H9 (cell line): ENCODE data around the gene LPCAT1. TPM values are rescaled to one million over a fixed set of nuclear protein-coding genes. Genes with fewer than 3 reads are reported as not detected.

ENCODE experiments used
- DNase-seq: peaks from one replicate; pipeline ENCODE4 v3.0.0-alpha.2; 2017
- H2AFZ ChIP-seq: one replicate; pipeline ENCODE4 v1.6.1; 2013; ENCODE audit warnings: mild to moderate bottlenecking, low read length, control low read depth, moderate library complexity
- H2AK5ac ChIP-seq: 2 replicates; pipeline ENCODE4 v1.6.1; 2013; ENCODE audit warnings: low read length, control low read depth, mixed read lengths; ENCODE audit not compliant: insufficient read length
- H2BK120ac ChIP-seq: one replicate; pipeline ENCODE4 v1.6.1; 2013; ENCODE audit warnings: low read depth, mild to moderate bottlenecking, low read length, control low read depth, inconsistent platforms; ENCODE audit not compliant: poor library complexity, severe bottlenecking
- H2BK12ac ChIP-seq: 2 replicates; pipeline ENCODE4 v1.6.1; 2013; ENCODE audit warnings: low read length, control low read depth, mixed read lengths, low read depth; ENCODE audit not compliant: insufficient read length
- H2BK15ac ChIP-seq: 2 replicates; pipeline ENCODE4 v1.6.1; 2013; ENCODE audit warnings: low read depth, low read length, control low read depth
- H2BK20ac ChIP-seq: one replicate; pipeline ENCODE4 v1.6.1; 2013; ENCODE audit warnings: low read depth, mild to moderate bottlenecking, low read length, control low read depth, inconsistent platforms; ENCODE audit not compliant: poor library complexity, severe bottlenecking
- H2BK5ac ChIP-seq: 2 replicates; pipeline ENCODE4 v1.6.1; 2013; ENCODE audit warnings: low read length, control low read depth, mixed read lengths; ENCODE audit not compliant: insufficient read length
- H3K14ac ChIP-seq: 2 replicates; pipeline ENCODE4 v1.6.1; 2013; ENCODE audit warnings: low read length, control low read depth; ENCODE audit not compliant: insufficient read depth
- H3K18ac ChIP-seq: 2 replicates; pipeline ENCODE4 v1.6.1; 2013; ENCODE audit warnings: low read depth, mild to moderate bottlenecking, mixed read lengths, low read length, control low read depth; ENCODE audit not compliant: insufficient read length
- H3K23ac ChIP-seq: 2 replicates; pipeline ENCODE4 v1.6.1; 2013; ENCODE audit warnings: low read length, control low read depth, mixed read lengths, low read depth; ENCODE audit not compliant: insufficient read length
- H3K23me2 ChIP-seq: 2 replicates; pipeline ENCODE4 v1.6.1; 2013; ENCODE audit warnings: low read depth, mild to moderate bottlenecking, mixed read lengths, low read length, control low read depth; ENCODE audit not compliant: insufficient read length, poor library complexity, severe bottlenecking
- H3K27ac ChIP-seq: 2 replicates; pipeline ENCODE4 v1.5.1; 2013; ENCODE audit warnings: low read length, control low read depth, mixed read lengths, low read depth; ENCODE audit not compliant: insufficient read length
- H3K27me3 ChIP-seq: 2 replicates; pipeline ENCODE4 v1.6.1; 2013; ENCODE audit warnings: low read length, control low read depth, inconsistent platforms; ENCODE audit not compliant: insufficient read depth
- H3K4ac ChIP-seq: 2 replicates; pipeline ENCODE4 v1.6.1; 2013; ENCODE audit warnings: low read depth, mild to moderate bottlenecking, control low read depth, inconsistent platforms, low read length, moderate library complexity
- H3K4me1 ChIP-seq: 2 replicates; pipeline ENCODE4 v1.6.1; 2013; ENCODE audit warnings: low read length, control low read depth, inconsistent platforms; ENCODE audit not compliant: insufficient read depth
- H3K4me2 ChIP-seq: 2 replicates; pipeline ENCODE4 v1.6.1; 2013; ENCODE audit warnings: low read length, control low read depth, mixed read lengths; ENCODE audit not compliant: insufficient read length, insufficient read depth
- H3K56ac ChIP-seq: 2 replicates; pipeline ENCODE4 v1.6.1; 2013; ENCODE audit warnings: low read depth, mild to moderate bottlenecking, mixed read lengths, low read length, control low read depth; ENCODE audit not compliant: insufficient read length
- H3K79me1 ChIP-seq: 2 replicates; pipeline ENCODE4 v1.6.1; 2013; ENCODE audit warnings: low read depth, mild to moderate bottlenecking, moderate library complexity, low read length, control low read depth, inconsistent platforms; ENCODE audit not compliant: insufficient read depth, poor library complexity, severe bottlenecking
- H3K79me2 ChIP-seq: 2 replicates; pipeline ENCODE4 v1.6.1; 2013; ENCODE audit warnings: low read length, control low read depth, inconsistent platforms; ENCODE audit not compliant: insufficient read depth
- H3K9ac ChIP-seq: 2 replicates; pipeline ENCODE4 v1.6.1; 2013; ENCODE audit warnings: low read length, control low read depth, mixed read lengths; ENCODE audit not compliant: insufficient read length; ENCODE audit errors: extremely low read depth
- H3K9me3 ChIP-seq: one replicate; pipeline ENCODE4 v1.6.1; 2013; ENCODE audit warnings: low read depth, low read length, inconsistent platforms; ENCODE audit not compliant: control insufficient read depth
- H3T11ph ChIP-seq: one replicate; pipeline ENCODE4 v1.6.1; 2013; ENCODE audit warnings: mild to moderate bottlenecking, low read length, control low read depth, inconsistent platforms
- H4K20me1 ChIP-seq: one replicate; pipeline ENCODE4 v1.6.1; 2013; ENCODE audit not compliant: control insufficient read depth, insufficient read length, insufficient read depth
- H4K5ac ChIP-seq: 2 replicates; pipeline ENCODE4 v1.6.1; 2013; ENCODE audit warnings: low read depth, mild to moderate bottlenecking, mixed read lengths, low read length, control low read depth; ENCODE audit not compliant: insufficient read length
- H4K8ac ChIP-seq: replicated peaks from 2 replicates; pipeline ENCODE4 v1.6.1; 2013; ENCODE audit warnings: low read length, control low read depth, mixed read lengths, low read depth; ENCODE audit not compliant: insufficient read length
- H4K91ac ChIP-seq: 2 replicates; pipeline ENCODE4 v1.6.1; 2013; ENCODE audit warnings: low read depth, mild to moderate bottlenecking, moderate library complexity, mixed read lengths, low read length, control low read depth; ENCODE audit not compliant: insufficient read length
- H3K27ac Mint-ChIP-seq, 3 experiments: 2 replicates in 2 of 3; 3 replicates in 1 of 3; pipeline ENCODE4 v1.8.0; 2020 to 2021; ENCODE audit warnings: mixed read lengths in 3 of 3, mild to moderate bottlenecking in 1 of 3, moderate library complexity in 1 of 3
- H3K27me3 Mint-ChIP-seq: 2 replicates; pipeline ENCODE4 v1.8.0; 2021; ENCODE audit warnings: low read depth, mild to moderate bottlenecking, moderate library complexity, mixed read lengths
- H3K36me3 Mint-ChIP-seq, 3 experiments: 2 replicates in 2 of 3; 3 replicates in 1 of 3; pipeline ENCODE4 v1.8.0; 2020 to 2021; ENCODE audit warnings: low read depth in 3 of 3, mixed read lengths in 3 of 3; ENCODE audit not compliant: insufficient read depth in 1 of 3
- H3K4me1 Mint-ChIP-seq, 2 experiments: 2 replicates each; pipeline ENCODE4 v1.8.0; 2020; ENCODE audit warnings: mixed read lengths in 2 of 2
- H3K4me3 Mint-ChIP-seq, 2 experiments: 2 replicates in 1 of 2; 3 replicates in 1 of 2; pipeline ENCODE4 v1.8.0; 2020 to 2021; ENCODE audit warnings: mild to moderate bottlenecking in 2 of 2, mixed read lengths in 2 of 2, moderate library complexity in 1 of 2
- H3K9me3 Mint-ChIP-seq, 2 experiments: 2 replicates in 1 of 2; 3 replicates in 1 of 2; pipeline ENCODE4 v1.8.0; 2020; ENCODE audit warnings: mild to moderate bottlenecking in 2 of 2, mixed read lengths in 2 of 2, moderate library complexity in 1 of 2
- WGBS: extraction: QIAGEN DNeasy Blood & Tissue Kit; methylation state at CpG from one replicate; pipeline ENCODE4 v1.1.7; 2013; ENCODE audit warnings: missing lambda C conversion rate, low lambda C conversion rate, mixed read lengths; ENCODE audit not compliant: insufficient read length; ENCODE audit errors: extremely low coverage; 5-methylcytosine and 5-hydroxymethylcytosine counted together
- total RNA-seq: library from RNA; stranded (reverse); gene quantifications from 2 replicates; pipeline ENCODE4 v1.2.1, GENCODE V29; 2021
- TF ChIP-seq, protein P1 (sequence below): fragments of 200-600 bp; sonication (generic); conservative IDR thresholded peaks from 3 replicates; pipeline ENCODE4 v1.8.0; 2021; ENCODE audit warnings: antibody characterized with exemption, mild to moderate bottlenecking

The LPCAT1 gene
- total RNA-seq, 1 experiment from 2014 or later: 231 TPM

DNA sequence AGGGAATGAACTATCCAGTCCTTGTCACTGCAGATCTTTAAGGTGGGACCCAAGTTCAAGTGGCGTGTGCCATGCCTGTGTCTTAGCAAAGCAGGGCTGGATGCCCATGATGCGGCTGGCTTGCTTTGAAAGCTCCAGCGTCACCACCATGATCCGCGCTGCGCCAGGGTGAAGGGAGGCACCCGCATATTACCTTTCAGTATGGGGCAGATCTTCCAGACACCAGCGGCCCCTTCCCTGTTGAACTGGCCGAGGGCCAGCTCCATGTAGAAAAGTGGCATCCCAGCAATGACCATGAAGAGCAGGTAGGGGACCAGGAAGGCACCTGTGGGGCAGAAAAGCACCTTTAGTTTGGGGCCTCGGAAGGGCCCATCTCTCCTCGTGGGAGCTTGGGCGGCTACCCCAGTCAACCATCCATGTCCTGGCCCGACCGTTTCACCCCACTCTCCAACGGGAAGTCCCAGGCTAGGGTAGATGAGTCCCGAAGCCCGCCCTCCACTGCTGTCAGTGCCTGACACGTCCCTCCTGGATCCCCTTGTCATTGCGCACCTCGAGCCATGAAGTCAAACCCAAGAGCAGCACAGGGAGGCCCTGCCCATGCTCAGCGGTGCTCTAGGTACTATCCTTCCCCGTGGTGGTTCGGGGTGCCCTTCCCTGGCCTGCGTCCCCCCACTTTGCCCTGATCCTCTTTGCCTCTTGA is 82.4 kb downstream of the LPCAT1 start:
- no peak overlapping the region for H3T11ph ChIP-seq
- H3K36me3 Mint-ChIP-seq: no peaks in the 10 kb centered on the region; a peak in 2 of 7 replicates
- no peak overlapping the region for H3K14ac ChIP-seq
- no peak overlapping the region for H3K18ac ChIP-seq
- DNase-seq: no peak
- no peak overlapping the region for H2BK5ac ChIP-seq
- WGBS: no CpG with 5 or more reads among the region's 24 CpGs
- H3K27me3 ChIP-seq: peaks cover 26% of the 10 kb centered on the region
- no peak overlapping the region for H3K23ac ChIP-seq
- H4K8ac ChIP-seq: no peak overlapping the region
- H3K4me3 Mint-ChIP-seq: no peak overlapping the region
- H3K4me1 ChIP-seq: no peaks in the 10 kb centered on the region
- no peaks in the 10 kb centered on the region for H3K79me2 ChIP-seq
- no peak overlapping the region for H2BK120ac ChIP-seq
- H2AK5ac ChIP-seq: no peak overlapping the region
- no peak overlapping the region for H2BK15ac ChIP-seq
- H4K5ac ChIP-seq: no peak overlapping the region
- no peaks in the 10 kb centered on the region for H3K79me1 ChIP-seq
- H3K4ac ChIP-seq: no peak overlapping the region
- H3K27me3 Mint-ChIP-seq: peaks cover 89% of the 10 kb centered on the region
- no peak overlapping the region for H3K27ac Mint-ChIP-seq
- peaks cover 7 to 10% of the 10 kb centered on the region in 2 experiments for H3K4me1 Mint-ChIP-seq
- no peaks in the 10 kb centered on the region for H3K9me3 ChIP-seq
- H4K91ac ChIP-seq: no peak overlapping the region
- peaks cover 12% of the 10 kb centered on the region for H3K23me2 ChIP-seq
- TF ChIP-seq, protein P1, sequence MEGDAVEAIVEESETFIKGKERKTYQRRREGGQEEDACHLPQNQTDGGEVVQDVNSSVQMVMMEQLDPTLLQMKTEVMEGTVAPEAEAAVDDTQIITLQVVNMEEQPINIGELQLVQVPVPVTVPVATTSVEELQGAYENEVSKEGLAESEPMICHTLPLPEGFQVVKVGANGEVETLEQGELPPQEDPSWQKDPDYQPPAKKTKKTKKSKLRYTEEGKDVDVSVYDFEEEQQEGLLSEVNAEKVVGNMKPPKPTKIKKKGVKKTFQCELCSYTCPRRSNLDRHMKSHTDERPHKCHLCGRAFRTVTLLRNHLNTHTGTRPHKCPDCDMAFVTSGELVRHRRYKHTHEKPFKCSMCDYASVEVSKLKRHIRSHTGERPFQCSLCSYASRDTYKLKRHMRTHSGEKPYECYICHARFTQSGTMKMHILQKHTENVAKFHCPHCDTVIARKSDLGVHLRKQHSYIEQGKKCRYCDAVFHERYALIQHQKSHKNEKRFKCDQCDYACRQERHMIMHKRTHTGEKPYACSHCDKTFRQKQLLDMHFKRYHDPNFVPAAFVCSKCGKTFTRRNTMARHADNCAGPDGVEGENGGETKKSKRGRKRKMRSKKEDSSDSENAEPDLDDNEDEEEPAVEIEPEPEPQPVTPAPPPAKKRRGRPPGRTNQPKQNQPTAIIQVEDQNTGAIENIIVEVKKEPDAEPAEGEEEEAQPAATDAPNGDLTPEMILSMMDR: no peak
- no peak overlapping the region for H2BK12ac ChIP-seq
- no peak overlapping the region for H3K4me2 ChIP-seq
- H3K27ac ChIP-seq: no peak overlapping the region
- no peak overlapping the region for H3K9ac ChIP-seq
- H4K20me1 ChIP-seq: no peaks in the 10 kb centered on the region
- H2AFZ ChIP-seq: no peak overlapping the region
- H3K56ac ChIP-seq: no peak overlapping the region
- H2BK20ac ChIP-seq: no peak overlapping the region
- H3K9me3 Mint-ChIP-seq: peaks cover 3 to 4% of the 10 kb centered on the region in 2 experiments; a peak in 3 of 5 replicates
